PC-9 (cell line): Measurements from ENCODE around the gene PRUNE2.

Experiments
- EZH2 ChIP-seq: fragments of 200-600 bp; sonication (generic); IDR thresholded peaks from 2 replicates; pipeline ENCODE4 v1.8.0; 2017; ENCODE audit warnings: antibody characterized with exemption, low read depth
- TF ChIP-seq, protein P1 (sequence below): fragments of 200-600 bp; sonication (generic); conservative IDR thresholded peaks from 2 replicates; pipeline ENCODE4 v1.6.1; 2017; ENCODE audit warnings: mixed run types, antibody characterized with exemption, mild to moderate bottlenecking, moderate library complexity

DNA sequence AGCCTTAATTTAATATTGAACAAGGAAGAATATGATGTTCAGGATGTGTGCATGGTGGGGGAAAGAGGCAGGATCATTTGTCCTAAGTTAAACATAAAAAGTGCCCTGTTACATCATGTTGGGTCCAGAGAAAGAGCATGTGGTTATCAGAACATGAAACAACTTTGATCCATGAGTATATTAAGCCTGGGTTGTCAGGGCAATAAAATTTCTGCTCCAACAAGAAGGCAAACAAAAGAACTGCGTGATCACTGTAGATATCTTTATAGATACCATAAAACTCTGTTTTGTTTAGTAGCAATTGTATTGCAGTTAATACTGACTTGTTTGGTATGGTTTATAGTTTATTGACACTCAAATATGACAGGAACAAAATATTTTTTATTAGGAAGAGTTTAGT lies 106.4 kb downstream of the PRUNE2 start:
- TF ChIP-seq, protein P1, sequence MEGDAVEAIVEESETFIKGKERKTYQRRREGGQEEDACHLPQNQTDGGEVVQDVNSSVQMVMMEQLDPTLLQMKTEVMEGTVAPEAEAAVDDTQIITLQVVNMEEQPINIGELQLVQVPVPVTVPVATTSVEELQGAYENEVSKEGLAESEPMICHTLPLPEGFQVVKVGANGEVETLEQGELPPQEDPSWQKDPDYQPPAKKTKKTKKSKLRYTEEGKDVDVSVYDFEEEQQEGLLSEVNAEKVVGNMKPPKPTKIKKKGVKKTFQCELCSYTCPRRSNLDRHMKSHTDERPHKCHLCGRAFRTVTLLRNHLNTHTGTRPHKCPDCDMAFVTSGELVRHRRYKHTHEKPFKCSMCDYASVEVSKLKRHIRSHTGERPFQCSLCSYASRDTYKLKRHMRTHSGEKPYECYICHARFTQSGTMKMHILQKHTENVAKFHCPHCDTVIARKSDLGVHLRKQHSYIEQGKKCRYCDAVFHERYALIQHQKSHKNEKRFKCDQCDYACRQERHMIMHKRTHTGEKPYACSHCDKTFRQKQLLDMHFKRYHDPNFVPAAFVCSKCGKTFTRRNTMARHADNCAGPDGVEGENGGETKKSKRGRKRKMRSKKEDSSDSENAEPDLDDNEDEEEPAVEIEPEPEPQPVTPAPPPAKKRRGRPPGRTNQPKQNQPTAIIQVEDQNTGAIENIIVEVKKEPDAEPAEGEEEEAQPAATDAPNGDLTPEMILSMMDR = no peak
- TF ChIP-seq EZH2 = no peak
